HG03558 (cell line): ENCODE measurements around the gene FNIP2.
"Not testable (repeated sequence)": the region's sequence is repeated elsewhere in the genome, so short reads cannot be mapped to it uniquely, and the experiment has no call there.

ENCODE experiments used
- ATAC-seq: cut with Tn5 transposase; IDR thresholded peaks from one replicate; pipeline ENCODE4 v1.9.1; 2021; ENCODE audit warnings: moderate number of reproducible peaks; ENCODE audit not compliant: unreplicated experiment; ENCODE audit errors: extremely low read depth

The FNIP2 gene

GRCh38 chr4:158896577-158897238, 127.9 kb downstream of the FNIP2 start:
- not testable (repeated sequence) for ATAC-seq

- ATAC-seq, result not testable (repeated sequence)
Measured at GRCh38 chr4:158900408-158900807, 131.6 kb downstream of the FNIP2 start.

GRCh38 chr4:158902280-158903078, 133.7 kb downstream of the FNIP2 start:
- not testable (repeated sequence) for ATAC-seq

GRCh38 chr4:158903079-158903456, 134.2 kb downstream of the FNIP2 start:
- no peak for ATAC-seq

GRCh38 chr4:158903472-158904043, 134.7 kb downstream of the FNIP2 start:
- ATAC-seq, result no peak

- no peak for ATAC-seq
Measured at GRCh38 chr4:158904815-158905214, 136.0 kb downstream of the FNIP2 start.

- ATAC-seq, result peak; percentile 64
Measured at GRCh38 chr4:158906073-158906472, 137.2 kb downstream of the FNIP2 start.

- no peak for ATAC-seq
Measured at GRCh38 chr4:158912390-158912789, 143.6 kb downstream of the FNIP2 start.

GRCh38 chr4:158912806-158913205, 144.0 kb downstream of the FNIP2 start:
- ATAC-seq, result no peak

- ATAC-seq, result no peak
Measured at GRCh38 chr4:158913766-158914165, 144.9 kb downstream of the FNIP2 start.

GRCh38 chr4:158914218-158914617, 145.4 kb downstream of the FNIP2 start:
- ATAC-seq, result no peak

GRCh38 chr4:158915683-158916241, 146.9 kb downstream of the FNIP2 start:
- no peak for ATAC-seq

- ATAC-seq, result not testable (repeated sequence)
Measured at GRCh38 chr4:158920452-158920996, 151.7 kb downstream of the FNIP2 start.

- ATAC-seq, result not testable (repeated sequence)
Measured at GRCh38 chr4:158927774-158928173, 158.9 kb downstream of the FNIP2 start.

GRCh38 chr4:158929939-158930638, 161.3 kb downstream of the FNIP2 start:
- ATAC-seq, result no peak

- no peak for ATAC-seq
Measured at GRCh38 chr4:158930639-158930972, 161.8 kb downstream of the FNIP2 start.

- ATAC-seq, result no peak
Measured at GRCh38 chr4:158933236-158933635, 164.4 kb downstream of the FNIP2 start.

GRCh38 chr4:158934996-158935669, 166.3 kb downstream of the FNIP2 start:
- no peak for ATAC-seq

GRCh38 chr4:158936238-158936637, 167.4 kb downstream of the FNIP2 start:
- no peak for ATAC-seq
